ENCODE measurements around the gene SENP8.

DNA sequence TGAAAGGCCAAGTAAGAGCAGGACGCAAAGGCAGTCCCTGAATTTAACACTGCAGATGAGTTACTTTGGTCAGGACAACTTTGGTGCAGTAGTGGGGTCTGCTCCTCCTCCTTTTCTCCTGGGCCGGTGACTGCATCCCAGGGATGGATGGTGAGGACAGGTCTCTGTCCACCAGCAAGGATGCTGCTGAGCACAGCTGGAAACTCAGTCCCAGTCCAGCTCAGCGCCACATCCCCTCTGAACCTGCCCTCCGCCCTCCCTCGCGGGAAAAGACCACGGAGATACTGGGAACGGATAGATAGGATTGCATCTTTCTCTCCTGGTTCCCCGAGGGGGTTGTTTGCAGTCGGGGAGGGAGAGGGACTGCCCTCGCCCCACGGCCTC, 65.6 kb downstream of the SENP8 start:
- TF ChIP-seq, protein P1, sequence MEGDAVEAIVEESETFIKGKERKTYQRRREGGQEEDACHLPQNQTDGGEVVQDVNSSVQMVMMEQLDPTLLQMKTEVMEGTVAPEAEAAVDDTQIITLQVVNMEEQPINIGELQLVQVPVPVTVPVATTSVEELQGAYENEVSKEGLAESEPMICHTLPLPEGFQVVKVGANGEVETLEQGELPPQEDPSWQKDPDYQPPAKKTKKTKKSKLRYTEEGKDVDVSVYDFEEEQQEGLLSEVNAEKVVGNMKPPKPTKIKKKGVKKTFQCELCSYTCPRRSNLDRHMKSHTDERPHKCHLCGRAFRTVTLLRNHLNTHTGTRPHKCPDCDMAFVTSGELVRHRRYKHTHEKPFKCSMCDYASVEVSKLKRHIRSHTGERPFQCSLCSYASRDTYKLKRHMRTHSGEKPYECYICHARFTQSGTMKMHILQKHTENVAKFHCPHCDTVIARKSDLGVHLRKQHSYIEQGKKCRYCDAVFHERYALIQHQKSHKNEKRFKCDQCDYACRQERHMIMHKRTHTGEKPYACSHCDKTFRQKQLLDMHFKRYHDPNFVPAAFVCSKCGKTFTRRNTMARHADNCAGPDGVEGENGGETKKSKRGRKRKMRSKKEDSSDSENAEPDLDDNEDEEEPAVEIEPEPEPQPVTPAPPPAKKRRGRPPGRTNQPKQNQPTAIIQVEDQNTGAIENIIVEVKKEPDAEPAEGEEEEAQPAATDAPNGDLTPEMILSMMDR (IDR thresholded peaks at IDR 0.05), result no peak
- TF ChIP-seq POLR2A (IDR thresholded peaks at IDR 0.05), result no peak

Data from testis (tissue), 2 donors.